GM10847 (cell line): ENCODE measurements around the gene STXBP5.

Experiments used
- POLR2A ChIP-seq: IDR thresholded peaks from 2 replicates; pipeline ENCODE4 v1.6.1; 2011; ENCODE audit not compliant: insufficient read length; ENCODE audit errors: extremely low read depth

The STXBP5 gene

DNA sequence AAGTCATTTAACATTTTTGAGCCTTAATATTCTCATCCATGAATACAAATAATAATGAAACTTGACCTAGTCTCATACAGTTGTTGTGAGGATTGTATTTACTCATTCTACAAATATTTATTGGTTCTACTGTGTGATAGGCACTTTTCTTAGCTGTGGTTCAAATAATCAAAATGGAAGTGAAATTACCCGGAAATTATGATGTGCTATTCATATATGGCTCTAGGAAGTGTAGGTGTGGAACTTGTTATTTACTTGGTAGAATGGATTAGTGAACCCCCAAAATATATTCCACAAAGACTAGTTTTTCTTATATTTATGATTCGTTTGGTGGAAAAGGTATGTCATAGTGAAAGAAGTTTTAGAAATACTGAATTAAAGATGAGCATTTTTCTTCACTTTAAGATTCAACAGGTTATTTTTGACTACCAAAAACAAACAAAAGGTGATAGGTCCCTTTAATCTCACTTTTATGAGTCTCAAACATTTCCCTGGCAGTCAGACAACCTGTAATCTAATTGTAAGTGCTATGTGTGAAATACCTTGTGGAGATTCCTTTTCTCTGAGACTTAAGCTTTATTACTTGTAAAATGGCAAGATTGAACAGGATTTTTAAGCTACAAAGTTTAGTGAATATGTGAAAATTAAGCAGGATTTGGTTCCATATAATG lies 77.8 kb downstream of the STXBP5 start:
- no peak for TF ChIP-seq POLR2A

DNA sequence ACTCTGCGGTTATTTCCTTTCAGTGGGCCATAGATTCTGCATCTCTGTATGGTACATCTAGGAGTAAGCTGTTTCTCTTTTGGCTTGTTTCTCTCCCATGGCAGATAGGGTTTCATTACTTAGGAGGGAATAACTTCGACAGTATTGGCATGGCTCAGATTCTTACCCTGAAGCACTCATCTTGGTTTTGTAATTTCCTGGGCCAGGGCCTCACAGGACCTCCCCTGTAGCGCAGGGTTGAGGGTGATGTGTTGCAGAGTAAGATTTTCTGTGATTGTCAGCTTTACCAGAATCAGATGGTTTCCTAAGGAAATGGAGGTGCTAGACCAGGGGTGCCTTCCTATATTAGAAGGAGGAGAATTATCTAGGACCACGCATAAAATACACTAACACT lies 78.3 kb downstream of the STXBP5 start:
- no peak for TF ChIP-seq POLR2A

DNA sequence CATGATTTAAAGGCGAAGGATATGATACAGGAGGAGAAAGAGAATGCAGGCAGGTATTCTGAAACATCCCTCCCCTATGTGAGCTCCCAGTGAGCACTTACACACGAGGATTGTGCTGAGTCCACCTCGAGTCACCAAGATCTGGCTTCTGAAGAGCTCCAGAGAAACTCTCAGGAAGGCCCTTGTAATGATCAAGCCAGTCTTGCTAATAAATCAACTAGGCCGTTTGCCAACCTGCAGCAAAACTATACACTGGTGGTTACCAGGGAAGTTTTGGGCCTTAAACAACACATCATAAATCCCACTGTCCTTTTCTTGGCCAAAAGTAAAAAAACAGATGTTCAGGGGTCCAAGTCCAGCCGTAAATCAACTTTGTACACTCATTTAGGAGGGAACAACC lies 79.2 kb downstream of the STXBP5 start:
- no peak for TF ChIP-seq POLR2A

DNA sequence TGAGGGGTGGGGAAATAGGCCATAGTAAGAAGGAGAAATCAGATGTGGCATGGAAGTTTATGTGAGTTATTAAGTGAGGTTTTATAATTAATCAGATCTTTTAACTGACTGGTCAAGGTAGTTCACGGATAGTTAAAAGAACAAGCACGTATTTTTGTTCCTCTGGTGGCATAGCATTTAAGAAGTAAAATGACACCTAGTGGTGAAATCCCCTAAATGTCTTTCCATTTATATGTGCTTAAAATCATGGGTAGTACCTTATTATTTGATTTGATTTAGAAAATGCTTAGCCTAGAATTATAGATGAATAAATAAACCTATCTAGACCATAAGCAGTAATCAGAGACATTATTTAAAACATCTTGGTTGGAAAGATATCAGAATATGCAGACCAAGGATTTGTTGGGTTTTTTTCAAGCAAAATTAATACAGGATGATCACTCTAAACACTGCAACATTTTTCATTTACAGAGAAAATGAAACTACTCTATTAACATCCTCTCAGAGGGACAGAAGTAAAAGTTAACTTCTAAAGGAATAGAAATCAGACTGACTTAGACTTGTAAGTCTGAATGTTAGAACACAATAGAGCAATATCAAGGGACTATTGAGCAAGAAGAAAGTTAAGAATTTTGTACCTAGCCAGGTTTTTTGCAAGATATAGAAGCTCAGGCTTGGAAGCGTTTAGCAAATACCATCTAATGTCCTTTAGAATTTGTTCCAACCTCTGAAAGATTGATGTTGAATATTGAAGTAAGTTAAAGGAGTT lies 81.1 kb downstream of the STXBP5 start:
- TF ChIP-seq POLR2A: no peak

DNA sequence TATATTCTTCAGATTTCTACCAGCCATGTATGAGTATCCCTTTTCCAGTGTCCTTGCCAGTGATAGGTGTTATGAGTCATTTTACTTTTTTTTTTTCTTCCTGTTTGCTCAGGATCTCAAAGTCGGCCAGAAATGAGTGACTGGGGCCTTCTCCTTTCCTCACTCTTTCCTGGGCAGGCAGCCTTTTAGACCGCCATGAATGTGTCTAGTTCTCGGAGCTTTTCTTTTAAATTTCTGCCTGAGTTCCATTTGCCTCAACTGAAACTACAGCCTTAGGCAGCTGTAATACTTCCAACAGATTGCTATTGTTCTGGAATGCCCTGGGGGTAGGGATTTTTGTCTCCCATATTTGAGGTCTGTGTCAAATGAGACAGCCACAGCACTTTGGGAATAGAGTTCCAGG lies 83.7 kb downstream of the STXBP5 start:
- TF ChIP-seq POLR2A: no peak

DNA sequence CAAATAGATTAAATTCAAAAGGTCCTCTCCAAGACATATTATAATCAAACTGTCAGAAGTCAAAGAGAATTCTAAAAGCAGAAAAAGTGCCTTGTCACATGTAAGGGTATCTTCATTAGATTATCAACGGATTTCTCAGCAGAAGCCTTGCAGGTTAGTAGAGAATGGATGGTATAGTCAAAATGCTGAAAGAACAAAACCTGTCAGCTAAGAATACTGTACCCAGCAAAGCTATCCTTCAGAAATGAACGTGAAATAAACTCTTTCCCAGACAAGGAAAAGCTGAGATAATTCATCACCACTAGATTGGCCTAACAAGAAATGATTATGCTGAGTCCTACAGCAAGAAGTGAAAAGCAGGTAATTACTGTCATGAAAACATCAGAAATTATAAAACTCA lies 92.9 kb downstream of the STXBP5 start:
- no peak for TF ChIP-seq POLR2A

DNA sequence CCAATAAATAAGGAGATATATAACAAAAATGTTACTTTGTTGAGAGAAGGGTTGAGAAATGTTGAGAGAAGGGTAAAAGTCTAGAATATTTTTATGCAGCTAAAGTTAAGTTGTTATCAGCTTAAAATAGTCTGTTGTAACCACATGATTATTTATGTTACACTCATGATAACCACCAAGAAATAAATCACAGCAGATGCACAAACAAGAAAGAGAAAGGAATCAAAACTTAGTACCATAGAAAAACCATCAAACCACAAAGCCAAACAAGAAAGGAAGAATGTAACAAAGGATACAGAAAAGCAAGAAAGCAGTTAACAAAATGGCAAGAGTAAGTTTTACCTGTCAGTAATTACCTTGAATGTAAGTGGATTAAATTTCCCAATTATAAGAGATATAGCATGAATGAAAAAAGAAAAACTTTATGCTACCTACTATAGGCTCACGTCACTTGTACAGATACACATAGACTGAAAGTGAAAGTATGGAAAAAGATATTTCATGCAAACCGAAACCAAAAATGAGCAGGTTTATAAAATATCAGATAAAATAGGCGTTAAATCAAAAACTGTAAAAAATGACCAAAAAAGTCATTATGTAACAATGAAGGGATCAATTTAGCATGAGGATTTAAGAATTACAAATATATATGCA lies 93.6 kb downstream of the STXBP5 start:
- TF ChIP-seq POLR2A: no peak

DNA sequence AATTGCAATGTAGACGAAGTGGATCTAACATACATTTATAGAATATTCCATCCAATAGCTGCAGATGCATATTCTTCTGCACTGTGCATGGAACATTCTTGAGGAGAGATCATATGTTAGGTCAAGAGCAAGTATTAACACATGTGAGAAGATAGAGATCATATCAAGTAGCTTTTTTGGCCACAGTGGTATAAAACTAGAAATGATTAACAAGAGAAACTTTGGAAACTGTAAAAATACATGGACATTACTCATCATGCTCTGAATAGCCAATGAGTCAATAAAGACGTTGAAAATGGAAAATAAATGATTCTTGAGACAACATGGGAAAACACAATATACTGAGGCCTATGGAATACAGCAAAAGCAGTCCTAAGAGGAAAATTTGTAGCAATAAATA lies 94.2 kb downstream of the STXBP5 start:
- no peak for TF ChIP-seq POLR2A

DNA sequence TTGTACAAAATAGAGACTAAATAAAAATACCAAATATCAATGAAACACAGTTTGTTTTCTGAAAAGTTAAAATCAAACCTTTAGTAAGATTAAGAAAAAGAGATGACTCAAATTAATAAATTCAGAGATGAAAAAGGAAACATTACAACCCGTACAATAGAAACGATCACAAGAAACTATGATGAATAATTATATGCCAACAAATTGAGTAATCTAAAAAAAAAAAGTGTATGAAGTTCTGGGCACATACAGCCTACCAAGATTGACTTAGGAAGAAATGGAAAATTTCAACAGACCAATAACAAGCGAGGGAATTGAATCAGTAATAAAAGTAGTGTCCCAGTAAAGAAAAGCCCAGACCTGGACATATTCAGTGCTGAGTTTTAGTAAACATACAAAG lies 94.8 kb downstream of the STXBP5 start:
- TF ChIP-seq POLR2A: no peak

DNA sequence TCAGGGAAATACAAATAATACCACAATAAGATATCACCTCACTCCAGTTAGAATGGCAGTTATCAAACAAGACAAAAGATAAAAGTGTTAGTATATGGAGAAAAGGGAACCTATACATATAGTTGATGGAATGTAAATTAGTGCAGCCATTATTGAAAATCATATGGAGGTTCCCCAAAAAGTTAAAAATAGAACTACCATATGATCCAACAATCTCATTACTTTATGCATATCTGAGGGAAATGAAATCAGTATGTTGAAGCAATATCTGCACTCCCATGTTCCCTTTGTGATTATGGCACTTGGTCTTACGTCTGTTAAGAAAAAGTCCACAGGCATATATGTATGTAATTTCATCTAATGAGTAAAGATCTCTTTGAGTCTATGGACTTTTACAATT lies 96.9 kb downstream of the STXBP5 start:
- TF ChIP-seq POLR2A: no peak

DNA sequence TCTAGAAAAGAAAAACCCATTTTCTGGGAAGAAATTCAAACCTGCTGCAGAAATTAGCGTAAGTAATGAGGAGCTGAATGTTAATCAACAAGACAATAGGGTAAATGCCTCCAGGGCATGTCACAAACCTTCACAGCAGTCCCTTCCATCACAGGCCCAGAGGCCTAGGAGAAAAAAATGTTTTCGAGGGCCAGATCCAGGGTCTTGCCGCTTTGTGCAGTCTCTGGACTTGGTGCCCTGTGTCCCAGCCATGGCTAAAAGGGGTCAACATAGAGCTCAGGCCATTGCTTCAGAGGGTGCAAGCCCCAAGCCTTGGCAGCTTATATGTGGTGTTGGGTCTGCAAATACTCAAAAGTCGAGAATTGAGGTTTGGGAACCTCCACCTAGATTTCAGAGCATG lies 99.8 kb downstream of the STXBP5 start:
- no peak for TF ChIP-seq POLR2A

DNA sequence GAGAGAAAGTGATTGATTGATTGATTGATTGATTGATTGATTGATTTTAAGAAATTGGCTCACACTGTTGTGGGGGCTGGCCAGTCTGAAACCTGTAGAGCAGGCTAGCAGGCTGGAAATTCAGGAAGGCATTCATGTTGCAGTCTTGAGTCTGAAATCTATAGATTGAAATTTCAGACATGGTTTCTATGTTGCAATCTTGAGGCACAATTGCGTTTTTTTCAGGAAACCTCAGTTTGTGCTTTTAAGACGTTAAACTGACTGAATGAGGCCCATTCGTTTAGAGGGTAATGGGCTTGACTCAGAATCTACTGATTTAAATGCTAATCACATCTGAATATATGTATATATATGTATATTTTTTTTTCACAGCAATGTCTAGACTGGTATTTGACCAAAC lies 106.3 kb downstream of the STXBP5 start:
- no peak for TF ChIP-seq POLR2A

DNA sequence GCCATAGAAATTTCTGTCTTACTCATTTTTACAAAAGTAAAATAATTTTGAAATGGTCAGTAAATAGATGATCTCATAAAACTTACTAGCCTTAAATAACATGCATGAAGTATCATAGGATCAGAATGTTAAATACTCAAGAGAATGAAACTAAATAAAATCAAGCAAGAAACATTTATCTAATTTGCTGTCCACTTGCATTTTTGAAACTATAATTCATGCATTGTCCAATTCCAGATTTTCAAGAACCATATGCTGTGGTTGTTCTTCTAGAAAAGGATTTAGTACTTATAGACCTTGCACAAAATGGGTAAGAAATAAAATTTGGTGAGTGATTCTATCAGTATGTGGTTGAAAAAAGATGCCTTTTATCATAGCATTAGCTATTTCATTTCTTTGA lies 107.0 kb downstream of the STXBP5 start:
- TF ChIP-seq POLR2A: no peak

DNA sequence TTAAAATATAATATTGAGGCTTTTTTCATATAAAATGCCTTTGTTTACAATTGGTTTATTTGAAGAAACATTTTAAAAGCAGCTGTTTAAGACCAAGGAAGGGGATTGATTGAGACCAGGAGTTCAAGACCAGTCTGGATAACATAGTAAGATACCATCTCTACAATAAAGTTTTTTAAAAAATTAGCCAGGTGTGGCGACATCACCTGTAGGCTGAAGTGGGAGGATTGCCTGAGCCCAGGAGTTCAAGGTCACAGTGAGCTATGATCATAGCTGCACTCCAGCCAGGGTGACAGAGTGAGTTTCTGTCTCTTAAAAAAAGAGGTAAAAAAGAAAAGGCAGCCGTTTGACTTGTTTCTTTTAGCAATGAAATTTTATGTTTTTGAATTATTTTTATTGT lies 117.0 kb downstream of the STXBP5 start:
- TF ChIP-seq POLR2A: no peak

DNA sequence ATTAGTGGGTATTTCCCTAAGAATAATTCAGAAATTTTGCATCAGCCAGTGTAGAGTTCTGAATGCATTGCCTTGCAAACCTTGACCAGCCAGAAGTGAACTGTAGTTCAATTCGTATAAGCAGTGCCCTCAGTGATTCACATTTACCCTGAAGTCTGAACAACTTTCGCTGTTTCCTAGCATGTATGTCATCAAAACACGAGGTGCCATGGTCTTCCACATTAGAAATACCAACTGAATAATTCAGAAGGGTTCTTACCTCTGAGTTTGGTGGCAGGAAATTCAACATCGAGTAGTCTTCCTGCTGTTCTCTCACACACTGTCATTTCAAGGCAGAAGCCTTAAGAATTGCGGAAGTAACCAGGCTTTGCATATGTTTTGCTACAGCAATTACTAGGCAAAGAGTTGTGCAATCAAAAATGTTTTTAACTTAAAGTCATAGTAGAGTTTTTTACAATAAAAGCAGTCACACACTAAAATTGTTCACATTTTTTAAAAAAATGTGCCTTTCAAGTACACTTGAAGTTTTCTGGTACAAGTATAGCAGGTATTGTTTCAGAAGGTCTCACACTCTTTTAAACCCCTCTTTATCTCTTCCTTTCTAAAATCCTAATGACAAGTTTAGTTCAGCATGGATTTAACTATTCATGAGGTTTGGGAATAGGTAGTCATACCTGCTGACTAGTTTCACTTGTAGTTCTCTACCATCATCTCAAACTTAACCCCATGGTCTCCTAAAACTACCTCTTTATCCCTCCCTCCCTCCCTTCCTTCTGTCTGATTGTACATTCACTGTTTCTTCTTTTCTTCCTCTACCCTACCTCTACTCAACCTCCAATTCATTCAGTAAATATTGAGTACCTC lies 118.3 kb downstream of the STXBP5 start:
- no peak for TF ChIP-seq POLR2A
